Measurements from ENCODE around the gene EIF3CL. TPM values are rescaled to one million over a fixed set of nuclear protein-coding genes. Genes with fewer than 3 reads are reported as not detected.
"Not testable (repeated sequence)": the region's sequence is repeated elsewhere in the genome, so short reads cannot be mapped to it uniquely, and the experiment has no call there.

Gene EIF3CL
- total RNA-seq, 2 donors from 2014 or later, result 60.6 to 107 TPM

- not testable (repeated sequence) for ATAC-seq (replicated peaks in 1 of 2); DNase-seq; H3K4me3 Mint-ChIP-seq; H3K27me3 Mint-ChIP-seq (ENCODE audit: low read depth); H3K9me3 Mint-ChIP-seq; H3K36me3 Mint-ChIP-seq (ENCODE audit: insufficient read depth in 2 of 2); H3K27ac Mint-ChIP-seq; H3K4me1 Mint-ChIP-seq (ENCODE audit: low read depth)
These were observed 21.3 kb downstream of the EIF3CL start for GRCh38 chr16:28382177-28382867.

- not testable (repeated sequence) for H3K4me3 Mint-ChIP-seq; H3K27ac Mint-ChIP-seq; H3K9me3 Mint-ChIP-seq; H3K27me3 Mint-ChIP-seq (ENCODE audit: low read depth); DNase-seq; ATAC-seq (replicated peaks in 1 of 2); H3K4me1 Mint-ChIP-seq (ENCODE audit: low read depth); H3K36me3 Mint-ChIP-seq (ENCODE audit: insufficient read depth in 2 of 2)
These were observed 25.8 kb downstream of the EIF3CL start for GRCh38 chr16:28377822-28378221.

GRCh38 chr16:28377108-28377625 lies 26.5 kb downstream of the EIF3CL start:
- H3K27me3 Mint-ChIP-seq (ENCODE audit: low read depth), result not testable (repeated sequence)

GRCh38 chr16:28375115-28375514 lies 28.5 kb downstream of the EIF3CL start:
- DNase-seq; H3K27me3 Mint-ChIP-seq (ENCODE audit: low read depth); H3K36me3 Mint-ChIP-seq (ENCODE audit: insufficient read depth in 2 of 2): not testable (repeated sequence)

More at GRCh38 chr16:28377108-28377625, 26.5 kb downstream of the EIF3CL start:
- H3K4me1 Mint-ChIP-seq (ENCODE audit: low read depth); ATAC-seq (replicated peaks in 1 of 2); H3K36me3 Mint-ChIP-seq (ENCODE audit: insufficient read depth in 2 of 2); H3K9me3 Mint-ChIP-seq; H3K4me3 Mint-ChIP-seq; DNase-seq; H3K27ac Mint-ChIP-seq: not testable (repeated sequence)

GRCh38 chr16:28374281-28374680 lies 29.4 kb downstream of the EIF3CL start:
- H3K36me3 Mint-ChIP-seq (ENCODE audit: insufficient read depth in 2 of 2); H3K4me3 Mint-ChIP-seq; H3K9me3 Mint-ChIP-seq; ATAC-seq (replicated peaks in 1 of 2); H3K4me1 Mint-ChIP-seq (ENCODE audit: low read depth); H3K27me3 Mint-ChIP-seq (ENCODE audit: low read depth); DNase-seq; H3K27ac Mint-ChIP-seq: not testable (repeated sequence)

More at GRCh38 chr16:28375115-28375514, 28.5 kb downstream of the EIF3CL start:
- not testable (repeated sequence) for H3K4me3 Mint-ChIP-seq; H3K9me3 Mint-ChIP-seq; H3K27ac Mint-ChIP-seq; H3K4me1 Mint-ChIP-seq (ENCODE audit: low read depth)
- ATAC-seq (replicated peaks in 1 of 2), result peak; percentile 42 to 54

GRCh38 chr16:28367926-28368325 lies 35.7 kb downstream of the EIF3CL start:
- H3K4me3 Mint-ChIP-seq; DNase-seq; H3K4me1 Mint-ChIP-seq (ENCODE audit: low read depth); H3K36me3 Mint-ChIP-seq (ENCODE audit: insufficient read depth in 2 of 2); H3K27me3 Mint-ChIP-seq (ENCODE audit: low read depth); ATAC-seq (replicated peaks in 1 of 2); H3K27ac Mint-ChIP-seq; H3K9me3 Mint-ChIP-seq: not testable (repeated sequence)

- not testable (repeated sequence) for H3K9me3 Mint-ChIP-seq; H3K27me3 Mint-ChIP-seq (ENCODE audit: low read depth); H3K27ac Mint-ChIP-seq; H3K4me1 Mint-ChIP-seq (ENCODE audit: low read depth); H3K36me3 Mint-ChIP-seq (ENCODE audit: insufficient read depth in 2 of 2)
- DNase-seq, result peak; percentile 2 to 38
- peak; percentile 95 to 98 for ATAC-seq (replicated peaks in 1 of 2)
- peak overlapping the region in 1 of 2 donors; percentile 29 for H3K4me3 Mint-ChIP-seq
These were observed 39.1 kb downstream of the EIF3CL start for GRCh38 chr16:28364268-28365173.

GRCh38 chr16:28363408-28363807 lies 40.2 kb downstream of the EIF3CL start, which contains the start of gene NPIPB6:
TSS of gene NPIPB6 (minus strand) at chr16:28363508. CDS start at chr16:28362822, 686 bp downstream.
- H3K9me3 Mint-ChIP-seq; DNase-seq; H3K4me3 Mint-ChIP-seq; H3K27ac Mint-ChIP-seq; ATAC-seq (replicated peaks in 1 of 2); H3K36me3 Mint-ChIP-seq (ENCODE audit: insufficient read depth in 2 of 2); H3K4me1 Mint-ChIP-seq (ENCODE audit: low read depth); H3K27me3 Mint-ChIP-seq (ENCODE audit: low read depth): not testable (repeated sequence)

- not testable (repeated sequence) for H3K27me3 Mint-ChIP-seq (ENCODE audit: low read depth); H3K9me3 Mint-ChIP-seq; DNase-seq; ATAC-seq (replicated peaks in 1 of 2); H3K4me1 Mint-ChIP-seq (ENCODE audit: low read depth); H3K4me3 Mint-ChIP-seq; H3K36me3 Mint-ChIP-seq (ENCODE audit: insufficient read depth in 2 of 2); H3K27ac Mint-ChIP-seq
These were observed 41.0 kb downstream of the EIF3CL start for GRCh38 chr16:28362600-28362999.

- not testable (repeated sequence) for ATAC-seq (replicated peaks in 1 of 2); H3K36me3 Mint-ChIP-seq (ENCODE audit: insufficient read depth in 2 of 2); H3K4me3 Mint-ChIP-seq; H3K27me3 Mint-ChIP-seq (ENCODE audit: low read depth); H3K27ac Mint-ChIP-seq; H3K4me1 Mint-ChIP-seq (ENCODE audit: low read depth); DNase-seq; H3K9me3 Mint-ChIP-seq
These were observed 65.4 kb downstream of the EIF3CL start for GRCh38 chr16:28338230-28338629.

GRCh38 chr16:28336940-28337710 lies 66.5 kb downstream of the EIF3CL start:
- not testable (repeated sequence) for H3K36me3 Mint-ChIP-seq (ENCODE audit: insufficient read depth in 2 of 2); H3K27me3 Mint-ChIP-seq (ENCODE audit: low read depth); H3K4me1 Mint-ChIP-seq (ENCODE audit: low read depth); H3K9me3 Mint-ChIP-seq; ATAC-seq (replicated peaks in 1 of 2); H3K27ac Mint-ChIP-seq; DNase-seq; H3K4me3 Mint-ChIP-seq

GRCh38 chr16:28335678-28336077 lies 68.0 kb downstream of the EIF3CL start:
- not testable (repeated sequence) for H3K36me3 Mint-ChIP-seq (ENCODE audit: insufficient read depth in 2 of 2); H3K4me1 Mint-ChIP-seq (ENCODE audit: low read depth); H3K27ac Mint-ChIP-seq; H3K27me3 Mint-ChIP-seq (ENCODE audit: low read depth); H3K9me3 Mint-ChIP-seq; H3K4me3 Mint-ChIP-seq; ATAC-seq (replicated peaks in 1 of 2); DNase-seq

- not testable (repeated sequence) for H3K9me3 Mint-ChIP-seq; H3K27me3 Mint-ChIP-seq (ENCODE audit: low read depth); H3K4me1 Mint-ChIP-seq (ENCODE audit: low read depth); H3K4me3 Mint-ChIP-seq; DNase-seq; ATAC-seq (replicated peaks in 1 of 2); H3K36me3 Mint-ChIP-seq (ENCODE audit: insufficient read depth in 2 of 2); H3K27ac Mint-ChIP-seq
These were observed 71.0 kb downstream of the EIF3CL start for GRCh38 chr16:28332632-28333031.

All from activated T-cell treated with anti-CD3 and anti-CD28 coated beads, Interleukin-2, amount 50 U/mL, for 72 hours (primary cell).